GM23338 (cell line): Measurements from ENCODE around the gene STK4.

Experiments used
- EZH2 ChIP-seq: fragments of 200-600 bp; sonication (generic); IDR thresholded peaks from one replicate; pipeline ENCODE4 v1.8.0; 2017; ENCODE audit warnings: antibody characterized with exemption, mild to moderate bottlenecking, low read depth; ENCODE audit not compliant: unreplicated experiment
- EZH2phosphoT487 ChIP-seq: fragments of 200-600 bp; sonication (generic); IDR thresholded peaks from one replicate; pipeline ENCODE4 v1.8.1; 2018; ENCODE audit warnings: antibody characterized with exemption; ENCODE audit not compliant: unreplicated experiment
- NANOG ChIP-seq: IDR thresholded peaks from 2 replicates; pipeline ENCODE4 v1.6.1; 2016; ENCODE audit warnings: antibody characterized with exemption, borderline replicate concordance
- POLR2AphosphoS5 ChIP-seq: IDR thresholded peaks from 2 replicates; pipeline ENCODE4 v1.6.1; 2016; ENCODE audit warnings: antibody characterized with exemption, low read depth
- REST ChIP-seq: IDR thresholded peaks from one replicate; pipeline ENCODE4 v1.6.1; 2018; ENCODE audit warnings: antibody characterized with exemption; ENCODE audit not compliant: unreplicated experiment
- TF ChIP-seq, protein P1 (sequence below): IDR thresholded peaks from 2 replicates; pipeline ENCODE4 v1.6.1; 2016; ENCODE audit warnings: antibody characterized with exemption
- TF ChIP-seq, protein P2 (sequence below), 2 experiments: fragments of 200-600 bp in 1 of 2; sonication (generic) in 1 of 2; conservative IDR thresholded peaks; 2 replicates each; pipeline versions ENCODE4 v1.5.1 to v1.6.1; 2016 to 2017; ENCODE audit warnings: antibody characterized with exemption in 2 of 2, low read depth in 2 of 2, mild to moderate bottlenecking in 2 of 2, moderate library complexity in 1 of 2

DNA sequence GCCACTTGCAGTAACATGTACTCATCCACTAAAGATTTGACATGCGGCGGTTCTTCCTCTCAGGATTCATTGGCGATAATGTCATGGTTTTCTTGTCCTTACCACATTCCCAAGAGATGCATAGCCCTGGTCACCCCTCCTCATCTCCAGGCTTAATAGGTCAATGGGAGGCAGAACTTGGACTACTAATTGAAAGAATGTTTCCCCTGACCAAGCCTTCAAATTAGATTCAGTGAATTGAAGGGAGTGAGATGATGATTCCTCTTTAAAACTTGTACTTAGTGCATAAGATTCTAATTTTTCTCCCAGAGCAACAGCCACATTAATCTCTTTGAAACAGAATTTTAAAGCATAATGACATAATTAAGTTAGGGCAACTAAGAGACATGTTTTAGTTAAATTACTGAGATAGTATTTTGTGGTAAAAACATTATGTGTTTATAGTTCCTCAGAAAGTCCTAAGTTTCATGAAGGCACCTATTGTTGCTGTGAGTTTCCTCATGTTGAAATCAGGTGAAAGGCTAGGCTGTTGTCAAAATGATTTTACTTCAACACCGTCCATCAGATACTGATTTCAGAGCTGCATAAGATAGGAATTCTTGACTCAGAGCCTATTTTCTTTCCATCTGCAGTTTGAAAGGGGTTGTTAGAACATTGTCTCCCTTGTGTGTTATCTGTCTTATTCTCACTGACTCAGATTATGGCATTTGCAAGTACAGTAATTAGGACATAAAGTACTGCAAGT lies 48.5 kb downstream of the STK4 start:
- TF ChIP-seq REST = no peak
- TF ChIP-seq, protein P1, sequence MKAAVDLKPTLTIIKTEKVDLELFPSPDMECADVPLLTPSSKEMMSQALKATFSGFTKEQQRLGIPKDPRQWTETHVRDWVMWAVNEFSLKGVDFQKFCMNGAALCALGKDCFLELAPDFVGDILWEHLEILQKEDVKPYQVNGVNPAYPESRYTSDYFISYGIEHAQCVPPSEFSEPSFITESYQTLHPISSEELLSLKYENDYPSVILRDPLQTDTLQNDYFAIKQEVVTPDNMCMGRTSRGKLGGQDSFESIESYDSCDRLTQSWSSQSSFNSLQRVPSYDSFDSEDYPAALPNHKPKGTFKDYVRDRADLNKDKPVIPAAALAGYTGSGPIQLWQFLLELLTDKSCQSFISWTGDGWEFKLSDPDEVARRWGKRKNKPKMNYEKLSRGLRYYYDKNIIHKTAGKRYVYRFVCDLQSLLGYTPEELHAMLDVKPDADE = no peak
- TF ChIP-seq, protein P2, sequence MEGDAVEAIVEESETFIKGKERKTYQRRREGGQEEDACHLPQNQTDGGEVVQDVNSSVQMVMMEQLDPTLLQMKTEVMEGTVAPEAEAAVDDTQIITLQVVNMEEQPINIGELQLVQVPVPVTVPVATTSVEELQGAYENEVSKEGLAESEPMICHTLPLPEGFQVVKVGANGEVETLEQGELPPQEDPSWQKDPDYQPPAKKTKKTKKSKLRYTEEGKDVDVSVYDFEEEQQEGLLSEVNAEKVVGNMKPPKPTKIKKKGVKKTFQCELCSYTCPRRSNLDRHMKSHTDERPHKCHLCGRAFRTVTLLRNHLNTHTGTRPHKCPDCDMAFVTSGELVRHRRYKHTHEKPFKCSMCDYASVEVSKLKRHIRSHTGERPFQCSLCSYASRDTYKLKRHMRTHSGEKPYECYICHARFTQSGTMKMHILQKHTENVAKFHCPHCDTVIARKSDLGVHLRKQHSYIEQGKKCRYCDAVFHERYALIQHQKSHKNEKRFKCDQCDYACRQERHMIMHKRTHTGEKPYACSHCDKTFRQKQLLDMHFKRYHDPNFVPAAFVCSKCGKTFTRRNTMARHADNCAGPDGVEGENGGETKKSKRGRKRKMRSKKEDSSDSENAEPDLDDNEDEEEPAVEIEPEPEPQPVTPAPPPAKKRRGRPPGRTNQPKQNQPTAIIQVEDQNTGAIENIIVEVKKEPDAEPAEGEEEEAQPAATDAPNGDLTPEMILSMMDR (conservative IDR thresholded peaks at IDR 0.05; ENCODE audit: low read depth in 2 of 2) = no peak
- no peak for TF ChIP-seq EZH2
- no peak for TF ChIP-seq EZH2phosphoT487
- TF ChIP-seq POLR2AphosphoS5 = no peak
- TF ChIP-seq NANOG = no peak
